Measurements from ENCODE around the gene HNRNPK.

- TF ChIP-seq GATA2 (IDR thresholded peaks at IDR 0.05; ENCODE audit: low read depth, low read length) (no peak), GATA3 (IDR thresholded peaks at IDR 0.05; ENCODE audit: low read depth, low read length) (no peak)
Measured at GRCh38 chr9:83978992-83979811, 813 bp downstream of the HNRNPK start.

Data from SH-SY5Y (cell line).